Thoracic aorta (tissue), 2 donors: ENCODE data around the gene ST3GAL5. TPM values are rescaled to one million over a fixed set of nuclear protein-coding genes. Genes with fewer than 3 reads are reported as not detected.
"Not testable (repeated sequence)": the region's sequence is repeated elsewhere in the genome, so short reads cannot be mapped to it uniquely, and the experiment has no call there.

Experiments used
- ATAC-seq: fragments of 150-250 bp; one replicate; pipeline ENCODE4 v1.8.0; 2017; ENCODE audit warnings: low read depth; ENCODE audit not compliant: insufficient number of reproducible peaks, low FRiP score
- DNase-seq: peaks from one replicate; pipeline ENCODE4 v3.0.0-alpha.2; 2020; ENCODE audit warnings: low spot score
- H3K27ac ChIP-seq, 2 donors: fragments of 200-600 bp; sonication (generic); 1 replicate in 1 of 2; 2 replicates in 1 of 2; pipeline ENCODE4 v1.5.1; 2016; ENCODE audit warnings: mild to moderate bottlenecking in 2 of 2, moderate library complexity in 2 of 2
- H3K27me3 ChIP-seq: fragments of 200-600 bp; sonication (generic); replicated peaks from 2 replicates; pipeline ENCODE4 v1.6.0; 2016; ENCODE audit warnings: mild to moderate bottlenecking; ENCODE audit not compliant: insufficient read depth
- H3K36me3 ChIP-seq: fragments of 200-600 bp; sonication (generic); one replicate; pipeline ENCODE4 v1.5.1; 2016
- H3K4me1 ChIP-seq, 2 donors: fragments of 200-600 bp; sonication (generic); 1 replicate in 1 of 2; 2 replicates in 1 of 2; pipeline versions ENCODE4 v1.5.1 to v1.6.0; 2016; ENCODE audit warnings: low read depth in 2 of 2, mild to moderate bottlenecking in 1 of 2; ENCODE audit not compliant: control insufficient read depth in 1 of 2
- H3K4me3 ChIP-seq: fragments of 200-600 bp; sonication (generic); 2 replicates; pipeline ENCODE4 v1.5.1; 2016; ENCODE audit warnings: mild to moderate bottlenecking
- H3K9me3 ChIP-seq: fragments of 200-600 bp; sonication (generic); 2 replicates; pipeline ENCODE4 v1.5.1; 2016
- total RNA-seq, 2 donors: library from RNA; depleted of rRNA; stranded (reverse); fragments of >200 nt; gene quantifications; one replicate each; pipeline versions ENCODE4 v1.1.0 to v1.2.3, GENCODE V29; 2016
- TF ChIP-seq, protein P1 (sequence below): fragments of 200-600 bp; sonication (generic); IDR thresholded peaks from one replicate; pipeline ENCODE4 v1.5.1; 2019; ENCODE audit warnings: antibody characterized with exemption

Gene ST3GAL5
- total RNA-seq, 2 donors from 2014 or later, result 11.9 to 32.7 TPM

GRCh38 chr2:85899284-85899683, 10.5 kb upstream of the ST3GAL5 start:
- no peaks in the 10 kb centered on the region for H3K27me3 ChIP-seq
- H3K9me3 ChIP-seq, result no peaks in the 10 kb centered on the region
- H3K4me3 ChIP-seq, result no peak overlapping the region
- no peaks in the 10 kb centered on the region for H3K4me1 ChIP-seq
- no peak for ATAC-seq
- H3K27ac ChIP-seq, result no peak overlapping the region
- no peaks in the 10 kb centered on the region for H3K36me3 ChIP-seq
- TF ChIP-seq, protein P1, sequence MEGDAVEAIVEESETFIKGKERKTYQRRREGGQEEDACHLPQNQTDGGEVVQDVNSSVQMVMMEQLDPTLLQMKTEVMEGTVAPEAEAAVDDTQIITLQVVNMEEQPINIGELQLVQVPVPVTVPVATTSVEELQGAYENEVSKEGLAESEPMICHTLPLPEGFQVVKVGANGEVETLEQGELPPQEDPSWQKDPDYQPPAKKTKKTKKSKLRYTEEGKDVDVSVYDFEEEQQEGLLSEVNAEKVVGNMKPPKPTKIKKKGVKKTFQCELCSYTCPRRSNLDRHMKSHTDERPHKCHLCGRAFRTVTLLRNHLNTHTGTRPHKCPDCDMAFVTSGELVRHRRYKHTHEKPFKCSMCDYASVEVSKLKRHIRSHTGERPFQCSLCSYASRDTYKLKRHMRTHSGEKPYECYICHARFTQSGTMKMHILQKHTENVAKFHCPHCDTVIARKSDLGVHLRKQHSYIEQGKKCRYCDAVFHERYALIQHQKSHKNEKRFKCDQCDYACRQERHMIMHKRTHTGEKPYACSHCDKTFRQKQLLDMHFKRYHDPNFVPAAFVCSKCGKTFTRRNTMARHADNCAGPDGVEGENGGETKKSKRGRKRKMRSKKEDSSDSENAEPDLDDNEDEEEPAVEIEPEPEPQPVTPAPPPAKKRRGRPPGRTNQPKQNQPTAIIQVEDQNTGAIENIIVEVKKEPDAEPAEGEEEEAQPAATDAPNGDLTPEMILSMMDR, result no peak
- DNase-seq, result no peak

DNA sequence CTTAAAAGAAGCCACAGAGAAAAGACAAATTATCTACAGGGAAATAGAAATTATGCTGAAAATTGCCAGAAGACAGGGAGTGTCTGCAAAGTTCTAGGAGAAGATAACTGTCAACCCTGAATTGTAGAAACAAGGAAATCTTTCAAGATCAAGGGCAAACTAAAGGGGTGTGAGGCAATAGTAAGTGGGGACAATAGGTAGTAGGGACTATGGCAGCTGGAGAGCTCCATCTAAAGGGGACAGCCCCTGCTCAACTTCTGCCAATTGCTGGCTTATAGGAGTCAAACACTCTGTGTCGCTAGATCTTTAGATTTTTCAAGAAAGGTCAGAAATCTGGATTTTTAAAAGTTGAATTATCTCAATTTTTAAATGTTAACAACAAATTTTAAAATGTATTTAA, 10.1 kb upstream of the ST3GAL5 start:
- H3K36me3 ChIP-seq, result no peaks in the 10 kb centered on the region
- peaks cover 0 to 3% of the 10 kb centered on the region in 2 donors for H3K4me1 ChIP-seq
- H3K27ac ChIP-seq, result no peak overlapping the region
- H3K9me3 ChIP-seq, result no peaks in the 10 kb centered on the region
- ATAC-seq, result no peak
- no peak overlapping the region for H3K4me3 ChIP-seq
- TF ChIP-seq, protein P1, result no peak
- DNase-seq, result no peak
- no peaks in the 10 kb centered on the region for H3K27me3 ChIP-seq

DNA sequence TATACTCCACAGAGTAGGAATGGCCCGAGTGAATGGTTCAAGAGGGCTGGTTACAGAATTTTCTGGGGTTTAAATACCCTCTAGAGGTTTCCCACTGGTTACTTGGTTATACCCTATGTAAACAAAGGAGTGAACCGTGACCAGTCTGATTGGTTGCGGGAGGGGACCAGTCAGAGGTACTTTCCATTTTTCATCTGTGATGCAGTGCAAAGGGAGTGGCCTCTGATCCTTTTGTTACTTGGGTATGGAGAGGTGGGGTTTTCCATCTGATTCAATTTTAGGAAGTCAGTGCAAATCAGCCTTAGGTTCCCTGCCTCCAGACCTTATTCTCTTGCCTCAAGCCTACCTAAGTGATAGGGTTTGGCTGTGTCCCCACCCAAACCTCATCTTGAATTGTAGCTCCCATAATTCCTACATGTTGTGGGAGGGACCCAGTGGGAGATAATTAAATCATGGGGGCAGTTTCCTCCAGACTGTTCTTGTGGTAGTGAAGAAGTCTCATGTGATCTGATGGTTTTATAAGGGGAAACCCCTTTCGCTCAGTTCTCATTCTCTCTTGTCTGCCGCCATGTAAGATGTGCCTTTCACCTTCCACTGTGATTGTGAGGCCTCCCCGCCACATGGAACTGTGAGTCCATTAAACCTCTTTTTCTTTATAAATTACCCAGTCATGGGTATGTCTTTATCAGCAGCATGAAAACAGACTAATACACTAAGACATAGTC, 5.9 kb upstream of the ST3GAL5 start:
- not testable (repeated sequence) for H3K27ac ChIP-seq, DNase-seq, H3K27me3 ChIP-seq, H3K4me3 ChIP-seq, H3K36me3 ChIP-seq, H3K9me3 ChIP-seq, ATAC-seq
- peaks cover 8 to 18% of the 10 kb centered on the region in 2 donors for H3K4me1 ChIP-seq

GRCh38 chr2:85893428-85894258, 4.9 kb upstream of the ST3GAL5 start:
- H3K27me3 ChIP-seq, result no peaks in the 10 kb centered on the region
- H3K4me3 ChIP-seq, result no peak overlapping the region
- peaks cover 8 to 20% of the 10 kb centered on the region in 2 donors for H3K4me1 ChIP-seq
- TF ChIP-seq, protein P1, result no peak
- no peak overlapping the region for H3K27ac ChIP-seq
- no peaks in the 10 kb centered on the region for H3K36me3 ChIP-seq
- ATAC-seq (no peak), DNase-seq (no peak)
- no peaks in the 10 kb centered on the region for H3K9me3 ChIP-seq

- TF ChIP-seq, protein P1, result no peak
- H3K27me3 ChIP-seq, result no peaks in the 10 kb centered on the region
- ATAC-seq (no peak), DNase-seq (no peak)
- peaks cover 14 to 28% of the 10 kb centered on the region in 2 donors for H3K4me1 ChIP-seq
- no peaks in the 10 kb centered on the region for H3K9me3 ChIP-seq
- H3K27ac ChIP-seq, result no peak overlapping the region
- H3K36me3 ChIP-seq, result no peaks in the 10 kb centered on the region
- no peak overlapping the region for H3K4me3 ChIP-seq
Observed at GRCh38 chr2:85892216-85892944, 3.6 kb upstream of the ST3GAL5 start.
